Neural cell (in vitro differentiated cells): ENCODE data around the gene OBSCN. TPM values are rescaled to one million over a fixed set of nuclear protein-coding genes. Genes with fewer than 3 reads are reported as not detected.

Experiments used
- H2AFZ ChIP-seq: fragments of 200-600, 300-800 bp; sonication (generic), shearing (Covaris generic); 2 replicates; pipeline ENCODE4 v1.6.0; 2014; ENCODE audit warnings: low read depth, mild to moderate bottlenecking, antibody characterized with exemption, low read length, moderate library complexity
- H3F3A ChIP-seq: fragments of 200-600 bp; shearing (Covaris generic); 2 replicates; pipeline ENCODE4 v1.6.1; 2016; ENCODE audit warnings: mild to moderate bottlenecking, moderate library complexity, mixed read lengths, antibody characterized with exemption, low read length; ENCODE audit not compliant: insufficient read depth, poor library complexity, severe bottlenecking
- H3K27ac ChIP-seq: fragments of 200-600, 300-800 bp; sonication (generic), shearing (Covaris generic); 2 replicates; pipeline ENCODE4 v1.5.1; 2014; ENCODE audit warnings: mild to moderate bottlenecking, low read length, moderate library complexity
- H3K27me3 ChIP-seq: fragments of 300-800, 200-600 bp; sonication (generic), shearing (Covaris generic); 2 replicates; pipeline ENCODE4 v1.6.0; 2014; ENCODE audit warnings: mild to moderate bottlenecking, low read depth, low read length, moderate library complexity; ENCODE audit not compliant: insufficient read depth
- H3K36me3 ChIP-seq: fragments of 300-800, 200-600 bp; sonication (generic), shearing (Covaris generic); 2 replicates; pipeline ENCODE4 v1.5.1; 2014; ENCODE audit warnings: mild to moderate bottlenecking, antibody characterized with exemption, low read length, moderate library complexity; ENCODE audit not compliant: insufficient read depth
- H3K4me2 ChIP-seq: fragments of 300-800, 200-600 bp; sonication (generic), shearing (Covaris generic); 2 replicates; pipeline ENCODE4 v1.6.0; 2014; ENCODE audit warnings: mild to moderate bottlenecking, low read length
- H3K4me3 ChIP-seq: fragments of 300-800, 200-600 bp; sonication (generic), shearing (Covaris generic); 2 replicates; pipeline ENCODE4 v1.5.1; 2014; ENCODE audit warnings: mild to moderate bottlenecking, low read length, moderate library complexity
- H3K79me2 ChIP-seq: fragments of 200-600 bp; shearing (Covaris generic); replicated peaks from 2 replicates; pipeline ENCODE4 v1.6.0; 2014; ENCODE audit warnings: mild to moderate bottlenecking, low read length, moderate library complexity; ENCODE audit not compliant: insufficient read depth
- H3K9ac ChIP-seq: fragments of 300-800, 200-600 bp; sonication (generic), shearing (Covaris generic); 2 replicates; pipeline ENCODE4 v1.6.1; 2016; ENCODE audit warnings: mild to moderate bottlenecking, low read length, mixed read lengths
- H3K9me2 ChIP-seq: fragments of 200-600 bp; shearing (Covaris generic); 2 replicates; pipeline ENCODE4 v1.6.1; 2016; ENCODE audit warnings: mild to moderate bottlenecking, low read length, mixed read lengths; ENCODE audit not compliant: insufficient read depth
- H3K9me3 ChIP-seq: fragments of 200-600, 300-800 bp; sonication (generic), shearing (Covaris generic); 2 replicates; pipeline ENCODE4 v1.6.1; 2016; ENCODE audit warnings: mild to moderate bottlenecking, mixed run types, low read length, moderate library complexity, mixed read lengths
- H4K20me1 ChIP-seq: fragments of 200-600 bp; shearing (Covaris generic); 2 replicates; pipeline ENCODE4 v1.6.1; 2016; ENCODE audit warnings: mild to moderate bottlenecking, mixed run types; ENCODE audit not compliant: insufficient read depth
- CTCF ChIP-seq: fragments of 450-650 bp; IDR thresholded peaks from 2 replicates; pipeline ENCODE4 v1.5.1; 2014; ENCODE audit warnings: antibody characterized with exemption, mild to moderate bottlenecking, moderate library complexity; ENCODE audit not compliant: poor library complexity, severe bottlenecking
- EP300 ChIP-seq: fragments of 450-650 bp; conservative IDR thresholded peaks from 2 replicates; pipeline ENCODE4 v1.6.1; 2014; ENCODE audit warnings: antibody characterized with exemption, mild to moderate bottlenecking, moderate library complexity; ENCODE audit not compliant: poor library complexity, severe bottlenecking
- EZH2 ChIP-seq: fragments of 200-600, 300-800 bp; shearing (Covaris generic), sonication (generic); IDR thresholded peaks from 2 replicates; pipeline ENCODE4 v1.6.1; 2014; ENCODE audit warnings: antibody characterized with exemption, low read length, borderline replicate concordance, mild to moderate bottlenecking; ENCODE audit not compliant: insufficient read depth, poor library complexity, severe bottlenecking
- MXI1 ChIP-seq: fragments of 450-650 bp; conservative IDR thresholded peaks from 2 replicates; pipeline ENCODE4 v1.6.1; 2014; ENCODE audit warnings: antibody characterized with exemption, mild to moderate bottlenecking; ENCODE audit not compliant: poor library complexity, severe bottlenecking
- POLR2AphosphoS5 ChIP-seq: IDR thresholded peaks from 2 replicates; pipeline ENCODE4 v1.6.1; 2012
- RAD21 ChIP-seq: fragments of 450-650 bp; conservative IDR thresholded peaks from 2 replicates; pipeline ENCODE4 v1.6.1; 2014; ENCODE audit warnings: antibody characterized with exemption, mild to moderate bottlenecking, moderate library complexity
- REST ChIP-seq: IDR thresholded peaks from 2 replicates; pipeline ENCODE4 v1.6.1; 2012; ENCODE audit warnings: borderline replicate concordance
- SMC3 ChIP-seq: fragments of 450-650 bp; conservative IDR thresholded peaks from 2 replicates; pipeline ENCODE4 v1.6.1; 2014; ENCODE audit warnings: antibody characterized with exemption, mild to moderate bottlenecking, moderate library complexity; ENCODE audit not compliant: poor library complexity
- TAF1 ChIP-seq: IDR thresholded peaks from 2 replicates; pipeline ENCODE4 v1.6.1; 2012; ENCODE audit warnings: low read depth
- polyA plus RNA-seq: library from polyadenylated mRNA; depleted of rRNA; stranded (reverse); fragments of >200 nt; gene quantifications from 2 replicates; pipeline ENCODE4 v1.2.3, GENCODE V29; 2014

Gene OBSCN
- polyA plus RNA-seq, 1 donor from 2014 or later = 7.2 TPM

GRCh38 chr1:228271701-228272251, 63.9 kb downstream of the OBSCN start:
- Histone ChIP-seq H3K79me2 (no peaks in the 10 kb centered on the region), H3K27ac (no peak overlapping the region), H3K9me3 (no peaks in the 10 kb centered on the region), H3K27me3 (peaks cover 3% of the 10 kb centered on the region), H3K9me2 (no peaks in the 10 kb centered on the region), H3F3A (no peaks in the 10 kb centered on the region), H3K4me2 (no peak overlapping the region), H3K4me3 (no peak overlapping the region), H2AFZ (no peak overlapping the region), H4K20me1 (no peaks in the 10 kb centered on the region), H3K9ac (no peak overlapping the region), H3K36me3 (no peaks in the 10 kb centered on the region)
- TF ChIP-seq POLR2AphosphoS5 = no peak
- no peak for TF ChIP-seq SMC3
- no peak for TF ChIP-seq EZH2
- no peak for TF ChIP-seq MXI1
- no peak for TF ChIP-seq TAF1
- TF ChIP-seq REST = no peak
- TF ChIP-seq EP300 = no peak
- TF ChIP-seq RAD21 = no peak
- no peak for TF ChIP-seq CTCF

GRCh38 chr1:228272331-228272791, 64.5 kb downstream of the OBSCN start:
- Histone ChIP-seq H3K4me2 (no peak overlapping the region), H3K27ac (no peak overlapping the region), H3K79me2 (no peaks in the 10 kb centered on the region), H3K9me2 (no peaks in the 10 kb centered on the region), H3K9me3 (no peaks in the 10 kb centered on the region), H4K20me1 (no peaks in the 10 kb centered on the region), H3K36me3 (no peaks in the 10 kb centered on the region), H3K4me3 (no peak overlapping the region), H3F3A (no peaks in the 10 kb centered on the region), H3K9ac (no peak overlapping the region), H2AFZ (no peak overlapping the region), H3K27me3 (peaks cover 3% of the 10 kb centered on the region)
- TF ChIP-seq POLR2AphosphoS5 (no peak), SMC3 (no peak), RAD21 (no peak), TAF1 (no peak), MXI1 (no peak), EP300 (no peak), EZH2 (no peak), CTCF (no peak), REST (no peak)
